Activated CD8-positive, alpha-beta T cell treated with anti-CD3 and anti-CD28 coated beads, Interleukin-2, amount 10 ng/mL, durations not matched to agents 7 days and 5 days (primary cell): ENCODE measurements around the gene TNNC2. TPM values are rescaled to one million over a fixed set of nuclear protein-coding genes. Genes with fewer than 3 reads are reported as not detected.

Source experiments
- ATAC-seq: fragments of 150-1000 bp; cut with Tn5 transposase; one replicate; pipeline ENCODE4 v1.10.0; 2021; ENCODE audit warnings: moderate library complexity
- CTCF ChIA-PET: fragments of 350-600 bp; sonication (Branson Sonifier 250); formaldehyde crosslinking; loops from one replicate; lab custom pipeline; 2021; ENCODE audit warnings: antibody characterized with exemption; lab: Charles Lee
- POLR2A ChIA-PET: fragments of 350-600 bp; sonication (Branson Sonifier 250); formaldehyde crosslinking; loops from one replicate; lab custom pipeline; 2021; ENCODE audit warnings: antibody characterized with exemption; lab: Charles Lee
- DNase-seq: peaks from one replicate; pipeline ENCODE4 v3.0.0-alpha.2; 2020
- H3K27ac Mint-ChIP-seq: one replicate; pipeline ENCODE4 v1.8.0; 2021; ENCODE audit warnings: mild to moderate bottlenecking, mixed read lengths
- H3K27me3 Mint-ChIP-seq: one replicate; pipeline ENCODE4 v1.8.0; 2021; ENCODE audit warnings: low read depth, mixed read lengths
- H3K36me3 Mint-ChIP-seq: one replicate; pipeline ENCODE4 v1.8.0; 2021; ENCODE audit warnings: low read depth, mixed read lengths
- H3K4me1 Mint-ChIP-seq: one replicate; pipeline ENCODE4 v1.8.0; 2021; ENCODE audit warnings: low read depth, mixed read lengths
- H3K4me3 Mint-ChIP-seq: one replicate; pipeline ENCODE4 v1.8.0; 2021; ENCODE audit warnings: mild to moderate bottlenecking, mixed read lengths
- H3K9me3 Mint-ChIP-seq: one replicate; pipeline ENCODE4 v1.8.0; 2022; ENCODE audit warnings: mixed read lengths; ENCODE audit not compliant: insufficient read depth
- total RNA-seq, 2 experiments: library from RNA; stranded (reverse); gene quantifications; one replicate each; pipeline ENCODE4 v1.2.3, GENCODE V29; 2021

TNNC2 gene
- total RNA-seq, 2 experiments from 2014 or later: not detected

- peaks cover 31% of the 10 kb centered on the region for H3K4me1 Mint-ChIP-seq
- no peaks in the 10 kb centered on the region for H3K36me3 Mint-ChIP-seq
- ATAC-seq: no peak
- H3K9me3 Mint-ChIP-seq: no peaks in the 10 kb centered on the region
- ChIA-PET CTCF (interaction anchor here (1.3 to 2.5 kb wide), 2 partner anchors 8 to 19 kb away, joined by 5 to 24 read pairs; no protein-coding TSS in a partner anchor), POLR2A (no interaction called here)
- H3K27me3 Mint-ChIP-seq: peaks cover 11% of the 10 kb centered on the region
- no peak overlapping the region for H3K27ac Mint-ChIP-seq
- H3K4me3 Mint-ChIP-seq: no peak overlapping the region
- DNase-seq: no peak
Measured at GRCh38 chr20:45779011-45779915, 47.8 kb downstream of the TNNC2 start.

- Mint-ChIP-seq H3K9me3 (no peaks in the 10 kb centered on the region), H3K27ac (no peak overlapping the region), H3K4me3 (no peak overlapping the region), H3K36me3 (no peaks in the 10 kb centered on the region), H3K27me3 (peaks cover 15% of the 10 kb centered on the region), H3K4me1 (peaks cover 15% of the 10 kb centered on the region)
- ChIA-PET POLR2A (interaction anchor here (0.6 kb wide), 1 partner anchor 1211 kb away, joined by 3 read pairs; no protein-coding TSS in a partner anchor), CTCF (no interaction called here)
- no peak for ATAC-seq
- no peak for DNase-seq
Measured at GRCh38 chr20:45776931-45777330, 50.2 kb downstream of the TNNC2 start.

DNA sequence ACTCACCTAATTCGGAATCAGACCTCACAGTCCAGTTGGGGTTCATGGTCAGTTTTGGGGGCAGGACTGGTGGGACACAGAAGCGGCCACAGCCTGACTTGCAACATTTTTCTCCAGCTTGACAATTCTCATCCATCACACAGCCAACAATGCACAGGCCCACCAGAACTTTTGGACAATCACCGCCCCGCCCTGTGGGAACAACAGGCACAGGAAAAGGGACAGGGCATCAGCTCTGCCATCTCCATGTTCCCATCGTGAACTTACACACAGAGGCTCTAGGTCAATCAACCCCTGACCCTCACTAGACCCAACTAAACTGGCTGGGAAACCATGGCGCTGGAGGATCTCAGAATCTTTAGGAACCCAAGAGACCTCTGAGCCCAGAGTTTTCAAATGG lies 51.7 kb downstream of the TNNC2 start:
- peaks cover 15% of the 10 kb centered on the region for H3K27me3 Mint-ChIP-seq
- no peak overlapping the region for H3K4me3 Mint-ChIP-seq
- DNase-seq (no peak), ATAC-seq (no peak)
- H3K4me1 Mint-ChIP-seq: peaks cover 16% of the 10 kb centered on the region
- ChIA-PET CTCF (no interaction called here), POLR2A (no interaction called here)
- no peak overlapping the region for H3K27ac Mint-ChIP-seq
- no peaks in the 10 kb centered on the region for H3K9me3 Mint-ChIP-seq
- H3K36me3 Mint-ChIP-seq: no peaks in the 10 kb centered on the region

DNA sequence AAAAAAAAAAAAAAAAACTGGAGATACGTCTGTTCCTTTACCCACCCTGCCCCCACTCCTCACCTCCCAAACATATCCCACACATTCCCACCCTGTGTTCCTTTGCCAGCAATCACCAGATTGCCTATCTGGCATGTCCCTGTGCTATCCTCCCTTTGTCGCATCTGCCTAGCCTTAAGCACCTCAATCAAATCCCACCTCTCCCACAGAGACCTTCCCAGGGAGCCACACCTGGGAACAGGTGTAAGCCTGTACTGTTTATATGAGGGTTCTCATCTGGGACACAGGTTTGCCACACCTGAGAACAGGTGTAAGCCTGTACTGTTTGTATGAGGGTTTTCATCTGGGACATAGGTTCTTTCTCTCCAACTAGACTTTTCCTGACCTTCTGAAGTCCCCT lies 52.2 kb downstream of the TNNC2 start:
- no peak overlapping the region for H3K4me3 Mint-ChIP-seq
- DNase-seq (no peak), ATAC-seq (no peak)
- H3K36me3 Mint-ChIP-seq: no peaks in the 10 kb centered on the region
- no peaks in the 10 kb centered on the region for H3K9me3 Mint-ChIP-seq
- H3K27me3 Mint-ChIP-seq: peaks cover 15% of the 10 kb centered on the region
- peaks cover 14% of the 10 kb centered on the region for H3K4me1 Mint-ChIP-seq
- CTCF ChIA-PET: interaction anchor here (0.8 to 0.9 kb wide), 2 partner anchors 24 to 338 kb away, joined by 3 read pairs; no protein-coding TSS in a partner anchor
- H3K27ac Mint-ChIP-seq: no peak overlapping the region
- POLR2A ChIA-PET: no interaction called here

Other genes starting within 250 kb of the TNNC2 start
- gene WFDC8, start 248.0 kb downstream of the TNNC2 start, total RNA-seq: not detected
- gene WFDC10A, start 197.6 kb downstream of the TNNC2 start, total RNA-seq: not detected
- gene WFDC9, start 196.0 kb downstream of the TNNC2 start, total RNA-seq: not detected
- not detected for gene WFDC11, start 157.1 kb downstream of the TNNC2 start, total RNA-seq
- gene WFDC13, start 125.3 kb downstream of the TNNC2 start, total RNA-seq: not detected
- not detected for gene WFDC10B, start 122.3 kb downstream of the TNNC2 start, total RNA-seq
- not detected for gene SPINT4, start 105.0 kb downstream of the TNNC2 start, total RNA-seq
- gene WFDC3, start 35.4 kb downstream of the TNNC2 start, total RNA-seq: not detected
- gene DNTTIP1, start 35.4 kb downstream of the TNNC2 start, total RNA-seq: 10 to 100 TPM; 34.7 to 34.8 TPM
- gene UBE2C, start 14.7 kb downstream of the TNNC2 start, total RNA-seq: 100 to 1,000 TPM; 251 to 261 TPM
- 1 to 10 TPM; 1.6 to 1.7 TPM for gene SNX21, start 6.5 kb upstream of the TNNC2 start, total RNA-seq
- 10 to 100 TPM; 29.3 to 32.1 TPM for gene ACOT8, start 30.1 kb upstream of the TNNC2 start, total RNA-seq
- 1 to 10 TPM; 5.1 to 5.8 TPM for gene ZSWIM3, start 30.3 kb upstream of the TNNC2 start, total RNA-seq
- gene ZSWIM1, start 53.9 kb upstream of the TNNC2 start, total RNA-seq: 1 to 10 TPM; 7.0 TPM
- gene SPATA25, start 60.3 kb upstream of the TNNC2 start, total RNA-seq: 1 to 10 TPM in 1 of 2 experiments, under 1 TPM in 1; 0.76 to 1.4 TPM
- 1 to 10 TPM; 1.1 to 1.3 TPM for gene NEURL2, start 63.9 kb upstream of the TNNC2 start, total RNA-seq
- gene CTSA, start 64.0 kb upstream of the TNNC2 start, total RNA-seq: 10 to 100 TPM; 63.4 to 64.1 TPM
- gene PLTP, start 84.8 kb upstream of the TNNC2 start, total RNA-seq: 1 to 10 TPM; 2.2 to 2.8 TPM
- 10 to 100 TPM; 40.3 to 41.2 TPM for gene PCIF1, start 107.4 kb upstream of the TNNC2 start, total RNA-seq
- 10 to 100 TPM; 33.1 to 34.5 TPM for gene ZNF335, start 144.9 kb upstream of the TNNC2 start, total RNA-seq
- not detected for gene MMP9, start 181.6 kb upstream of the TNNC2 start, total RNA-seq
- 1 to 10 TPM; 1.3 to 1.7 TPM for gene SLC12A5, start 201.9 kb upstream of the TNNC2 start, total RNA-seq